ENCODE data around the gene KLHDC4. TPM values are rescaled to one million over a fixed set of nuclear protein-coding genes. Genes with fewer than 3 reads are reported as not detected.
"Not testable (repeated sequence)": the region's sequence is repeated elsewhere in the genome, so short reads cannot be mapped to it uniquely, and the experiment has no call there.

KLHDC4 gene
- total RNA-seq, 2 experiments from 2014 or later = 75.7 to 77.5 TPM

DNA sequence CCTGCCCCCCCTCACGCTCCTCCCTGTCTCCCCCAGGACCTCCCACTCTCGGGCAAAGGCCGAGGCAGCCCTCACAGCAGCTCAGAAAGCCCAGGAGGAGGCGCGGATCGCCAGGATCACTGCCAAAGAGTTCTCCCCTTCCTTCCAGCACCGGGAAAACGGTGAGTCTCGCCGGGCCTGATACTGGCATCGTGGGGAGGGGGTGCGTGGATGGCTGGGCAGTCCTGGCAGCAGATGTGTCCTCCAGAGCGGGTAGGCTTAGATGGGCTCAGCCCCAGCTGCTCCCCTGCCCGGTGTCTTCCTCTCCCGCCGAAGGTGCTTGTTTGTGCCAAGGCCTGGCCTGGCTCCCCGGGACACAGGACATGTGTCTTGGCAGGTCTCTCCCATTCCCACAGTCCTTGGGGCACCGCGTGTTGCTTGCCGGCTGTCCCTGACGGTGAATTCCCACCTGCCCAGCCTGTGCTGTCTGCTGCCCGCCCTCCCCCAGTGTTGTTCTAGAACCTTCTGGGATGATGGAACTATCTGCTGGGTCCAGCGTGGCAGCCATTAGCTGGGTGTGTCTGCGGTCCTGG, 81.6 kb downstream of the KLHDC4 start:
- Mint-ChIP-seq H3K27me3 (no peaks in the 10 kb centered on the region), H3K36me3 (no peaks in the 10 kb centered on the region), H3K27ac (no peak overlapping the region), H3K9me3 (no peaks in the 10 kb centered on the region), H3K4me3 (no peak overlapping the region), H3K4me1 (peaks cover 10% of the 10 kb centered on the region)
- no peak for DNase-seq

DNA sequence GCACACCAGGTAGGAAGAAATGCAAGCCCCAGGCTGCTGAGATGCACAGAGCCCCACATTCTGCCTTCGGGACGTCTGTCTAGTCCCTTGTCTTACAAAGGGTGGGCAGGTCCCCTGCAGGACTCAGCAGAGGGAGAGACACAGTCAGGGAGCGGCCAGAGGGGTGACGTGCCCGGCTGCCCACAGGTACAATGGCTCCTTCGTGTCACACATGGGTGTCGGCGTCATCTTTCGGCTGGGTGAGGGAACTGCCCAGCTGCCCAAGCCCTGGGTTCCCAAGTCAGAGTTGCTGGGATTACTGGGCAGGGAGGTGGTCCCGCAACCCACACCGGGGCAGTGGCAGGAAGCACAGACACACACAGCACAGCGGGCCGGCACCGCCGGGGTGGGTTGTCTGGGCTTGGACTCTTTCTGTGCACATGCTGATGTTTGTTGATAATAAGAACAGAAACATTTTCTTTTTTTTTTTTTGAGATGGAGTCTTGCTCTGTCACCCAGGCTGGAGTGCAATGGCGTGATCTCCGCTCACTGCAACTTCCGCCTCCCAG, 82.9 kb downstream of the KLHDC4 start:
- no peaks in the 10 kb centered on the region for H3K9me3 Mint-ChIP-seq
- no peak for DNase-seq
- no peak overlapping the region for H3K27ac Mint-ChIP-seq
- H3K27me3 Mint-ChIP-seq = no peaks in the 10 kb centered on the region
- H3K4me3 Mint-ChIP-seq = no peak overlapping the region
- H3K36me3 Mint-ChIP-seq = no peaks in the 10 kb centered on the region
- H3K4me1 Mint-ChIP-seq = peaks cover 10% of the 10 kb centered on the region

DNA sequence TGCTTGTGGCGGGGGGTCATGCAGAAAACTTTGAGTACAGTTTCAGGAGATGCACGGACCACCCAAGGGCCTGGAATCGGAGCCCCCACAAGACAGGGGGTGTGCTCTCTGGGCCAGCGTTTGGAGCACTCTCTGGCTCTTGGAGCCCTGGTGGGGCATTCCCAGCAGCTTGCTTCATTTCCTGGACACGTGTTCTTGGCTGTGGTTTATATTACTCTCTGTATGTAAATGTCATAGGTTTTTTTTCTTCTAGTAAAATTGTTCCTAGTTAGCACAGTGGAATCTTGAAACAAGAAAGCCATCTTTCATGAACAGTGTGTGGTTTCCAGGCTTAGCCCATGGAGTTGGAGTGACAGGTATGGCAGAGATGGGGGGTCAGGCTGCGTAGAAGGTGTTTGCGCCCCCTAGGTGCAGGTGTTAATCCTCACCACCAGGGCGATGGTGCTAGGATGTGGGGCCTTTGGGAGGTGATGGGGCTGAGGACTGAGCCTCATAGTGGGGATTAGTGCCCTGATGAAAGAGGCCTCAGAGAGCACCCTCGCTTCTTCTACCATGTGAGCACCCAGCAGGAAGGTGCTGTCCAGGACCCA, 83.7 kb downstream of the KLHDC4 start:
- DNase-seq = peak; percentile 48
- Mint-ChIP-seq H3K27me3 (no peaks in the 10 kb centered on the region), H3K27ac (no peak overlapping the region), H3K9me3 (no peaks in the 10 kb centered on the region), H3K4me1 (peaks cover 10% of the 10 kb centered on the region), H3K36me3 (no peaks in the 10 kb centered on the region), H3K4me3 (no peak overlapping the region)

GRCh38 chr16:87681051-87681602, 84.7 kb downstream of the KLHDC4 start:
- H3K27ac Mint-ChIP-seq, H3K4me1 Mint-ChIP-seq, H3K27me3 Mint-ChIP-seq, H3K36me3 Mint-ChIP-seq, DNase-seq, H3K4me3 Mint-ChIP-seq, H3K9me3 Mint-ChIP-seq: not testable (repeated sequence)

- Mint-ChIP-seq H3K4me1 (peaks cover 10% of the 10 kb centered on the region), H3K27ac (no peak overlapping the region), H3K36me3 (no peaks in the 10 kb centered on the region), H3K9me3 (no peaks in the 10 kb centered on the region), H3K4me3 (no peak overlapping the region), H3K27me3 (no peaks in the 10 kb centered on the region)
- DNase-seq = no peak
Measured at GRCh38 chr16:87680272-87680644, 85.5 kb downstream of the KLHDC4 start.

- no peaks in the 10 kb centered on the region for H3K27me3 Mint-ChIP-seq
- no peaks in the 10 kb centered on the region for H3K9me3 Mint-ChIP-seq
- H3K4me1 Mint-ChIP-seq = peaks cover 10% of the 10 kb centered on the region
- no peak for DNase-seq
- no peaks in the 10 kb centered on the region for H3K36me3 Mint-ChIP-seq
- no peak overlapping the region for H3K27ac Mint-ChIP-seq
- no peak overlapping the region for H3K4me3 Mint-ChIP-seq
Measured at GRCh38 chr16:87679593-87680271, 86.1 kb downstream of the KLHDC4 start.

- DNase-seq = no peak
- Mint-ChIP-seq H3K36me3 (no peaks in the 10 kb centered on the region), H3K4me3 (no peak overlapping the region), H3K4me1 (peaks cover 10% of the 10 kb centered on the region), H3K9me3 (no peaks in the 10 kb centered on the region), H3K27me3 (no peaks in the 10 kb centered on the region), H3K27ac (no peak overlapping the region)
Measured at GRCh38 chr16:87678618-87679017, 87.2 kb downstream of the KLHDC4 start.

- Mint-ChIP-seq H3K36me3 (no peaks in the 10 kb centered on the region), H3K4me3 (no peak overlapping the region), H3K4me1 (peaks cover 10% of the 10 kb centered on the region), H3K27ac (no peak overlapping the region), H3K9me3 (no peaks in the 10 kb centered on the region), H3K27me3 (no peaks in the 10 kb centered on the region)
- DNase-seq = no peak
Measured at GRCh38 chr16:87677830-87678229, 88.0 kb downstream of the KLHDC4 start.

- Mint-ChIP-seq H3K27ac (no peak overlapping the region), H3K4me3 (no peak overlapping the region), H3K4me1 (no peaks in the 10 kb centered on the region), H3K36me3 (no peaks in the 10 kb centered on the region), H3K27me3 (no peaks in the 10 kb centered on the region), H3K9me3 (no peaks in the 10 kb centered on the region)
- DNase-seq = no peak
Measured at GRCh38 chr16:87675111-87675719, 90.6 kb downstream of the KLHDC4 start.

DNA sequence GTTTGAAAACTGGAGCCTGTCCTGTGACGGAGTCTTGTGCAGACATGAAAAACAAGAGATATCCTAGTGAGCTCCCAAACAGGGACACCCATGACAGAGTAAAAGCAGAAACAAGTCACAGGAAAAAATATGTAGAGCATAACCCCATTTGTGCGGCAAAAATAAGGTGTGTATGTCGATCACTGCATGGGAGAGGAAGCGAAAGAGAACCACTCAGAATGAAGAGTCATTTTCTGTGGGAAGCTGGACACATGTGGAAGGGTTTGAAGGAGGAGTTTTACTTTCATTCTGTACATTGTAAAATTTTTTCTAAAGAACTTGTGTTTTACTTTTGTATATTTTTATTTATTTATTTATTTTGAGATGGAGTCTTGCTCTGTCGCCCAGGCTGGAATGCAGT, 91.4 kb downstream of the KLHDC4 start:
- Mint-ChIP-seq H3K27ac (no peak overlapping the region), H3K27me3 (no peaks in the 10 kb centered on the region), H3K9me3 (no peaks in the 10 kb centered on the region), H3K4me1 (no peaks in the 10 kb centered on the region), H3K4me3 (no peak overlapping the region), H3K36me3 (no peaks in the 10 kb centered on the region)
- DNase-seq = no peak

DNA sequence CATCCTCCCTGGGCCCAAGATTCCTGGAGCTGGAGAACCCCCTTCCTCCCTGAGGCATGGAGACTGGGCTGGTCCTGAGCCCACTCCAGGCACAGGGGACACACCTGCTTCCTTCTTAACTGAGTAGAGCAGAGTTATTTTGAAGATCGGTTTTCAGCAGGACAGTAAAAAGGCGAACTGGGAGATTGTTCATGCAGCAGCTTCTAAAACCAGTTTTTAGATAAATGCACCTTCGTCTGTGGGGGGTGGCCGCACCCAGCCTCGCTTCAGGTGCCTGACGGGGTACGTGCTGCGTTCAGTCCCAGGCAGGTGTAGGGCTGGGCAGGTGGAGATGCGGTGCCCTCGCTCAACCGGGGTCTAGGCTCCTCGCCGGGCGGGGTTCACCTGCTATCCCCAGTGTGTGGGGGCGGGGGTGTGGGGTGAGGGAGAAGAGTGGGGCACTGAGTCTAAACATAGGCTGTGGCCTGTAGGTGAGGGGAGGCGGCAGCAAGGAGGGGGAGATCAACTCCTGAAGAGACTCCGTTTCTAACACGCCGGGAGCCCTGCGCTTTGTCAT, 94.0 kb downstream of the KLHDC4 start:
- Mint-ChIP-seq H3K27me3 (no peaks in the 10 kb centered on the region), H3K9me3 (no peaks in the 10 kb centered on the region), H3K4me3 (no peak overlapping the region), H3K4me1 (no peaks in the 10 kb centered on the region), H3K27ac (no peak overlapping the region), H3K36me3 (no peaks in the 10 kb centered on the region)
- no peak for DNase-seq

GRCh38 chr16:87671221-87671620, 94.6 kb downstream of the KLHDC4 start:
- Mint-ChIP-seq H3K27me3 (no peaks in the 10 kb centered on the region), H3K4me1 (no peaks in the 10 kb centered on the region), H3K9me3 (no peaks in the 10 kb centered on the region), H3K4me3 (no peak overlapping the region), H3K36me3 (no peaks in the 10 kb centered on the region), H3K27ac (no peak overlapping the region)
- no peak for DNase-seq

- DNase-seq = no peak
- no peak overlapping the region for H3K27ac Mint-ChIP-seq
- H3K36me3 Mint-ChIP-seq = no peaks in the 10 kb centered on the region
- no peaks in the 10 kb centered on the region for H3K9me3 Mint-ChIP-seq
- H3K27me3 Mint-ChIP-seq = no peaks in the 10 kb centered on the region
- H3K4me1 Mint-ChIP-seq = no peaks in the 10 kb centered on the region
- H3K4me3 Mint-ChIP-seq = no peak overlapping the region
Measured at GRCh38 chr16:87669672-87670071, 96.1 kb downstream of the KLHDC4 start.

DNA sequence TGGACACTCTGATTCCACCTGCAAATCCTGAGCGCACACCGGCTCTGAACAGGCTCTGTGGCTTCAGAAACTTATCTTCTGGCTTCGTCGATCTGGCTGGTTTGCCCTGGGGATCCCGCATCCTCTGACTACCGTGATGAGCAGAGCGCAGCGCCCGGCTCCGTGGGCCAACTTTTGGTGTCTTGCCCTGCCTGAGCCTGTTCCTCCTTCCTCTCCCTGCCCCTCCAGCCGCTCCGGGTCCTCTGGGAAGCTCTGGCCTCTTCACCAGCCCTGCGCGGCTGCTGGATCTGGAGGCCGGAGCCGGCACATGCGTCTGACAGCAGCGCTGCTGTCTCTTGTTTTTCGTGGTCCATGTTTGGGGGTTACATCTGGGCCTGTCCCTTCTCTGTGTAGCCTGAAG, 97.8 kb downstream of the KLHDC4 start:
- Mint-ChIP-seq H3K9me3 (no peaks in the 10 kb centered on the region), H3K27me3 (peaks cover 7% of the 10 kb centered on the region), H3K4me3 (no peak overlapping the region), H3K36me3 (no peaks in the 10 kb centered on the region), H3K27ac (no peak overlapping the region), H3K4me1 (no peaks in the 10 kb centered on the region)
- no peak for DNase-seq

DNA sequence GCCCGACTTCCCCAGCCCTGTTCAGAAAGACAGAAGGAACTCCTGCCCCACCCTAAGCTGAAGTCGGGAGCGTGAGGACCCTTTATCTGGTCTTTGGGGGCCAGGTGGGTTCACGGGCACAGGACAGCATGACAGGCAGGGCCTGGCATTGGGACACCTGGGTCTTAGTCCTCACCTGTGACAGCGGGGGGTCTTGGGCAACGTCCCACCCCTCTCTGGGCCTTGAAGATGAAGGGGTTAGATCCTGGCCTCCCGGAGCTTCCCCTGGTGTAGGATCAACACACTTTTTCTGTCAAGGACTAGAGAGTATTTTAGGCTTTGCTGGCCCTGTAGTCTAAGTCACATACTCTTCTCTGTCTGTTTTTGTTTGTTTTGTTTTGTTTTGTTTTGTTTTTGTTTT, 98.3 kb downstream of the KLHDC4 start:
- Mint-ChIP-seq H3K4me3 (no peak overlapping the region), H3K9me3 (no peaks in the 10 kb centered on the region), H3K36me3 (no peaks in the 10 kb centered on the region), H3K27ac (no peak overlapping the region), H3K27me3 (peaks cover 7% of the 10 kb centered on the region), H3K4me1 (no peaks in the 10 kb centered on the region)
- no peak for DNase-seq

Measured in activated naive CD8-positive, alpha-beta T cell treated with anti-CD3 and anti-CD28 coated beads for 36 hours (primary cell).